GM18511 (cell line): Measurements from ENCODE around the gene IFIT3.
"Not testable (repeated sequence)": the region's sequence is repeated elsewhere in the genome, so short reads cannot be mapped to it uniquely, and the experiment has no call there.

Experiments
- ATAC-seq: cut with Tn5 transposase; IDR thresholded peaks from one replicate; pipeline ENCODE4 v1.9.1; 2021; ENCODE audit warnings: mild to moderate bottlenecking, moderate library complexity; ENCODE audit not compliant: unreplicated experiment

The IFIT3 gene

GRCh38 chr10:89304026-89304425 lies 23.8 kb upstream of the IFIT3 start:
- ATAC-seq, result no peak

- ATAC-seq, result no peak
Measured at GRCh38 chr10:89304446-89304845, 23.4 kb upstream of the IFIT3 start.

GRCh38 chr10:89304925-89305324 lies 22.9 kb upstream of the IFIT3 start:
- no peak for ATAC-seq

- no peak for ATAC-seq
Measured at GRCh38 chr10:89305766-89306433, 21.9 kb upstream of the IFIT3 start.

- no peak for ATAC-seq
Measured at GRCh38 chr10:89306434-89307268, 21.1 kb upstream of the IFIT3 start.

GRCh38 chr10:89307269-89307577 lies 20.6 kb upstream of the IFIT3 start:
- ATAC-seq, result no peak

GRCh38 chr10:89308266-89308665 lies 19.5 kb upstream of the IFIT3 start:
- no peak for ATAC-seq

GRCh38 chr10:89308736-89309135 lies 19.1 kb upstream of the IFIT3 start:
- no peak for ATAC-seq

GRCh38 chr10:89309156-89310055 lies 18.4 kb upstream of the IFIT3 start:
- ATAC-seq, result no peak

- ATAC-seq, result no peak
Measured at GRCh38 chr10:89310056-89310893, 17.5 kb upstream of the IFIT3 start.

GRCh38 chr10:89312973-89313372 lies 14.8 kb upstream of the IFIT3 start:
- ATAC-seq, result no peak

- ATAC-seq, result no peak
Measured at GRCh38 chr10:89314676-89315075, 13.1 kb upstream of the IFIT3 start.

- not testable (repeated sequence) for ATAC-seq
Measured at GRCh38 chr10:89318047-89318446, 9.8 kb upstream of the IFIT3 start.

- ATAC-seq, result not testable (repeated sequence)
Measured at GRCh38 chr10:89325081-89325480, 2.7 kb upstream of the IFIT3 start.

- ATAC-seq, result not testable (repeated sequence)
Measured at GRCh38 chr10:89325856-89326255, 1.9 kb upstream of the IFIT3 start.

GRCh38 chr10:89329151-89329550 lies 1.4 kb downstream of the IFIT3 start:
- no peak for ATAC-seq

- not testable (repeated sequence) for ATAC-seq
Measured at GRCh38 chr10:89330014-89330413, 2.2 kb downstream of the IFIT3 start.

- ATAC-seq, result no peak
Measured at GRCh38 chr10:89330537-89331212, 2.9 kb downstream of the IFIT3 start.

GRCh38 chr10:89331487-89332122 lies 3.8 kb downstream of the IFIT3 start:
- not testable (repeated sequence) for ATAC-seq
